Measurements from ENCODE around the gene PABPC4L. TPM values are rescaled to one million over a fixed set of nuclear protein-coding genes. Genes with fewer than 3 reads are reported as not detected.
"Not testable (repeated sequence)": the region's sequence is repeated elsewhere in the genome, so short reads cannot be mapped to it uniquely, and the experiment has no call there.

The PABPC4L gene
- total RNA-seq, 1 donor from 2014 or later, result 4.5 TPM

DNA sequence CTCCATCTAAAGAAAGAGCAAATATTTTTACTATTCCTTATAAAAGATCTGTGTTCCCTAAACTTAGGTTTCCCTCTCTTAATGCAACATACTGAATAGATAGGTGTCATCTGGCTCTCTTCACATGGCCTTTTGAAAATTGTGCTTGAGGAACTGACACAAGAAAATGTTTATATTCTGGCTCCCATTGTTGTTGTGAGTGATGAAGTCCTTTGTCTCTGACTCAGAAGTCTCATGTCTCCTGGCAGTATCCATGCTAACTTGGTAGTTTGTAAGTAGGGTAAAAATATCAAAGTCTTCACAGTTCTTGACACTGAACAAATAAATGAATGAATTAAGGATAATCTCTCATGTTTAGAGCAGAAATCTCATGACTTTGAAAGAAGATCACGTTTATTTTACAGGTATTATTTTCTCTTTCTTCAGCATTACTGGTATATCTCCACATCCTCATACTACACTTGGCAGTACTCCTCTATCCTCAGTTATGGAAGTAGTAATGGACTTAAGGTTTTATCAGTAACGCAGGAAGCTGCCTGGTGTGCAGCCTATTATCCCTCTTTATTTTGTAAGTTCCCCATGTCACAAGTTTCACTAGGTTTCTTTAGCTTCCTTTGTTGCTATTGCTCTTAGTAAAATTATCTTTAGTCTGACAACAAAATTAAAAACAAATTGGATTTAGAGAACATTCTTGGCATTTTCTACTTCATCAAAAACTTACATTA, 14.2 kb upstream of the PABPC4L start:
- Mint-ChIP-seq H3K4me1 (ENCODE audit: low read depth) (no peaks in the 10 kb centered on the region), H3K27ac (no peak overlapping the region), H3K27me3 (no peaks in the 10 kb centered on the region), H3K4me3 (ENCODE audit: low read depth) (no peak overlapping the region), H3K9me3 (ENCODE audit: low read depth) (no peaks in the 10 kb centered on the region), H3K36me3 (ENCODE audit: insufficient read depth) (no peaks in the 10 kb centered on the region)
- DNase-seq (ENCODE audit: low spot score, unreplicated experiment), result no peak
- TF ChIP-seq, protein P1, sequence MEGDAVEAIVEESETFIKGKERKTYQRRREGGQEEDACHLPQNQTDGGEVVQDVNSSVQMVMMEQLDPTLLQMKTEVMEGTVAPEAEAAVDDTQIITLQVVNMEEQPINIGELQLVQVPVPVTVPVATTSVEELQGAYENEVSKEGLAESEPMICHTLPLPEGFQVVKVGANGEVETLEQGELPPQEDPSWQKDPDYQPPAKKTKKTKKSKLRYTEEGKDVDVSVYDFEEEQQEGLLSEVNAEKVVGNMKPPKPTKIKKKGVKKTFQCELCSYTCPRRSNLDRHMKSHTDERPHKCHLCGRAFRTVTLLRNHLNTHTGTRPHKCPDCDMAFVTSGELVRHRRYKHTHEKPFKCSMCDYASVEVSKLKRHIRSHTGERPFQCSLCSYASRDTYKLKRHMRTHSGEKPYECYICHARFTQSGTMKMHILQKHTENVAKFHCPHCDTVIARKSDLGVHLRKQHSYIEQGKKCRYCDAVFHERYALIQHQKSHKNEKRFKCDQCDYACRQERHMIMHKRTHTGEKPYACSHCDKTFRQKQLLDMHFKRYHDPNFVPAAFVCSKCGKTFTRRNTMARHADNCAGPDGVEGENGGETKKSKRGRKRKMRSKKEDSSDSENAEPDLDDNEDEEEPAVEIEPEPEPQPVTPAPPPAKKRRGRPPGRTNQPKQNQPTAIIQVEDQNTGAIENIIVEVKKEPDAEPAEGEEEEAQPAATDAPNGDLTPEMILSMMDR (IDR thresholded peaks at IDR 0.05; ENCODE audit: unreplicated experiment), result no peak

DNA sequence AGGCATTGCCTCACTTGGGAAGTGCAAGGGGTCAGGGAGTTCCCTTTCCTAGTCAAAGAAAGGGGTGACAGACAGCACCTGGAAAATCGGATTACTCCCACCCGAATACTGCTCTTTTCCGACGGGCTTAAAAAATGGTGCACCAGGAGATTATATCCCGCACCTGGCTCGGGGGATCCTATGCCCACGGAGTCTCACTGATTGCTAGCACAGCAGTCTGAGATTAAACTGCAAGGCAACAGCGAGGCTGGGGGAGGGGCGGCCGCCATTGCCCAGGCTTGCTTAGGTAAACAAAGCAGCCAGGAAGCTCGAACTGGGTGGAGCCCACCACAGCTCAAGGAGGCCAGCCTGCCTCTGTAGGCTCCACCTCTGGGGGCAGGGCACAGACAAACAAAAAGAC, 6.4 kb upstream of the PABPC4L start:
- H3K4me1 Mint-ChIP-seq (ENCODE audit: low read depth); H3K4me3 Mint-ChIP-seq (ENCODE audit: low read depth); H3K36me3 Mint-ChIP-seq (ENCODE audit: insufficient read depth); DNase-seq (ENCODE audit: low spot score, unreplicated experiment); H3K27ac Mint-ChIP-seq; H3K27me3 Mint-ChIP-seq: not testable (repeated sequence)
- peaks cover 20% of the 10 kb centered on the region for H3K9me3 Mint-ChIP-seq (ENCODE audit: low read depth)

DNA sequence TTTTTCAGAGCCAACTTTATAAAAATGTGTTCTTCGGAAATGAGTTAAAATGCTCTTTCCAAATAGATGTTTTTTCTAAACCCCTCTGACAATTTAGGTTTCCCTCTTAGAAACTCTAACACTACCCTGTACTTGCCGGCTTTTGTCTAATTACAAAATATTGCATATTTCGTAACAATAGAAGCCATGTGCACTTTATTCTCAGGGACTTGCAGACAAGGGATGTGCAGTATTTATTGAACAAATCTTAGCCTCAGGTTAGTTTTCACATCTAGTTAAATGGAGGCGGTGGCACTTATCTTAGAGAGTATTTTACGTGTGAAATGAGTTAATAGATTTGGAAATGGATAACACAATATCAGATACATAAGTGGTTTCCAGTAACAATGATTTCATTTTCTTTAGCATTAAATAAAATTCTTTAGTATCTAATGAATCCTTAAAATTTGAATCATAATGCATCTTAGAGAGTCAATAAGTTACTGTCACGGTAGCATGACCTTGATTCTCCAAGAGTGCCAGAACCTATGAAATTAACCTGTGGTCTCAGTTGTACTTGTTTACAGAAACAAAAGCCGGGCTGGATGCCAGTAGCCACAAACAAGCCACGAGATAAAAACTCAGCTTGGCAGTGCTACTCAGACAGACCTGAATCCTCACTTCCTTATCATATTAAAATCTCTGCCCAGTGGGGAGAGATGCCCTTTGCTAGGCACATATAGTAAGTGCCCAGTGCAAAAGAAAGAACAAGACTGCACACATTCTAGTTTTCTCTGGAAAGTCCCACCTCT, 772 bp upstream of the PABPC4L start:
- peaks cover 9% of the 10 kb centered on the region for H3K9me3 Mint-ChIP-seq (ENCODE audit: low read depth)
- no peaks in the 10 kb centered on the region for H3K27me3 Mint-ChIP-seq
- H3K4me1 Mint-ChIP-seq (ENCODE audit: low read depth), result peaks cover 9% of the 10 kb centered on the region
- H3K36me3 Mint-ChIP-seq (ENCODE audit: insufficient read depth), result peaks cover 6% of the 10 kb centered on the region
- peak overlapping the region; percentile 80 for H3K4me3 Mint-ChIP-seq (ENCODE audit: low read depth)
- H3K27ac Mint-ChIP-seq, result no peak overlapping the region
- no peak for DNase-seq (ENCODE audit: low spot score, unreplicated experiment)
- TF ChIP-seq, protein P1 (IDR thresholded peaks at IDR 0.05; ENCODE audit: unreplicated experiment), result no peak

DNA sequence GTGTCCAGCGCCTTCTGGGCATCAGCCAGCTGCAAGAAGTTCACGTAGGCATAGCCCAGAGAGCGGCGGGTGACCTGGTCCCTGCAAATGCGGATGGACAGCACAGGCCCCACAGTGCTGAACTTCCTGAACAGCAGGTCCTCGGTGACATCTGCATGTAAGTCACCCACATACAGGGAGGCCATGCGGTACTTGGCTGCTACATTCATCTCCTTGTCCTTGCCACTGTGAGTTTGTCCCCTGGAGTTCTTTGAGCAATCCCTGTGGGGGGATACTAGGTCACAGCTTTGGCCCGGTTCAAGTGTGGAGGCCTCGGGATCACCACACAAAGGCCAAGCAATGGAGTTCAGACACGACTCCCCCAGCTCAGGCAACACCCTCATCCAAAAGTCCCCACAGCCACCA, 776 bp downstream of the PABPC4L start:
- no peak for DNase-seq (ENCODE audit: low spot score, unreplicated experiment)
- Mint-ChIP-seq H3K27ac (peak overlapping the region; percentile 95), H3K9me3 (ENCODE audit: low read depth) (no peaks in the 10 kb centered on the region), H3K27me3 (no peaks in the 10 kb centered on the region), H3K4me3 (ENCODE audit: low read depth) (peak overlapping the region; percentile 80), H3K4me1 (ENCODE audit: low read depth) (peaks cover 12% of the 10 kb centered on the region), H3K36me3 (ENCODE audit: insufficient read depth) (peaks cover 6% of the 10 kb centered on the region)
- TF ChIP-seq, protein P1 (IDR thresholded peaks at IDR 0.05; ENCODE audit: unreplicated experiment), result no peak

DNA sequence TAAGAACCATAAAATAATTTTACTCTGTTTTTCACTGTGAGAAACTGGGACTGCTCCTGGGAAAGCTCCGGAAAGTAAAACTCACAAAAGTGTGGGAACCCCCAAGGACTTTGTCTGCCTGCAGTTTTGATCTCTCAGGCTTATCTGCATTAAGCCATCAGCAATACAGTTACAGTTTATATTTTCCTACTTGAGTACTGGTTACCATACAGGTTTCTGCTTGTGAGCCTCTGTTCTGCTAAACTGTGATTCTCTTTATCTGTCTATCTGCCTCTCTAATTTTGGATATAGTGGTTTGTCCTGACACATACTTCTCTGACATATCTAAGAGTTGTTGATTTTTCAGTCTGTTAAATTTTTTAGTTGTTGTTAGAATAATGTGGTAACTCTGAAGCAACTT, 11.6 kb downstream of the PABPC4L start:
- Mint-ChIP-seq H3K4me3 (ENCODE audit: low read depth) (no peak overlapping the region), H3K27ac (no peak overlapping the region), H3K27me3 (no peaks in the 10 kb centered on the region), H3K4me1 (ENCODE audit: low read depth) (peaks cover 2% of the 10 kb centered on the region), H3K36me3 (ENCODE audit: insufficient read depth) (no peaks in the 10 kb centered on the region), H3K9me3 (ENCODE audit: low read depth) (peaks cover 3% of the 10 kb centered on the region)
- TF ChIP-seq, protein P1 (IDR thresholded peaks at IDR 0.05; ENCODE audit: unreplicated experiment), result no peak
- no peak for DNase-seq (ENCODE audit: low spot score, unreplicated experiment)

Data from progenitor cell of endocrine pancreas (in vitro differentiated cells).